Prostate gland (tissue), 2 donors: Measurements from ENCODE around the gene EHD3.

Source experiments
- CTCF ChIP-seq, 4 experiments: fragments of 200-600 bp in 2 of 4; fragments of 450-650 bp in 2 of 4; sonication (generic) in 2 of 4; IDR thresholded peaks; 1 replicate in 3 of 4; 2 replicates in 1 of 4; pipeline ENCODE4 v1.5.1; 2016 to 2019; ENCODE audit warnings: antibody characterized with exemption in 4 of 4, mild to moderate bottlenecking in 2 of 4, moderate library complexity in 2 of 4
- POLR2A ChIP-seq: fragments of 450-650 bp; IDR thresholded peaks from one replicate; pipeline ENCODE4 v1.6.1; 2016; ENCODE audit warnings: antibody characterized with exemption, mild to moderate bottlenecking
- POLR2AphosphoS5 ChIP-seq: sonication (generic); formaldehyde crosslinking; IDR thresholded peaks from one replicate; pipeline ENCODE4 v1.6.1; 2017; ENCODE audit warnings: antibody characterized with exemption

- TF ChIP-seq CTCF (IDR thresholded peaks at IDR 0.05) (no peak), POLR2AphosphoS5 (no peak), POLR2A (no peak)
These were observed 26.2 kb upstream of the EHD3 start for GRCh38 chr2:31207790-31208189.
